HG03432 (cell line): ENCODE measurements around the gene MKNK1.

Experiments
- ATAC-seq: cut with Tn5 transposase; IDR thresholded peaks from one replicate; pipeline ENCODE4 v1.9.1; 2021; ENCODE audit warnings: mild to moderate bottlenecking, moderate library complexity; ENCODE audit not compliant: unreplicated experiment

Gene MKNK1

GRCh38 chr1:46619656-46620258, 15.7 kb upstream of the MKNK1 start:
- no peak for ATAC-seq

- no peak for ATAC-seq
Measured at GRCh38 chr1:46618754-46619415, 14.8 kb upstream of the MKNK1 start.

- ATAC-seq, result no peak
Measured at GRCh38 chr1:46617833-46618232, 13.8 kb upstream of the MKNK1 start.

GRCh38 chr1:46617108-46617800, 13.2 kb upstream of the MKNK1 start:
- ATAC-seq, result no peak

GRCh38 chr1:46616277-46617107, 12.4 kb upstream of the MKNK1 start, which contains the start of gene MOB3C:
MOB3C (minus strand) TSS chr1:46616811; CDS start chr1:46613321, 3,490 bp downstream.
- ATAC-seq, result peak; percentile 77

- ATAC-seq, result no peak
Measured at GRCh38 chr1:46615735-46616134, 11.7 kb upstream of the MKNK1 start.

GRCh38 chr1:46615088-46615487, 11.0 kb upstream of the MKNK1 start:
- ATAC-seq, result no peak

- ATAC-seq, result no peak
Measured at GRCh38 chr1:46614604-46614984, 10.5 kb upstream of the MKNK1 start.

- ATAC-seq, result peak; percentile 47
Measured at GRCh38 chr1:46613661-46614603, 9.9 kb upstream of the MKNK1 start.

- no peak for ATAC-seq
Measured at GRCh38 chr1:46612937-46613660, 9.0 kb upstream of the MKNK1 start.

- ATAC-seq, result no peak
Measured at GRCh38 chr1:46611691-46612221, 7.7 kb upstream of the MKNK1 start.

GRCh38 chr1:46607345-46608130, 3.5 kb upstream of the MKNK1 start:
- no peak for ATAC-seq

- no peak for ATAC-seq
Measured at GRCh38 chr1:46606255-46606965, 2.3 kb upstream of the MKNK1 start.

- ATAC-seq, result no peak
Measured at GRCh38 chr1:46605232-46605631, 1.2 kb upstream of the MKNK1 start.

GRCh38 chr1:46603481-46603857, 599 bp downstream of the MKNK1 start:
- ATAC-seq, result peak; percentile 4

GRCh38 chr1:46601257-46602007, 2.6 kb downstream of the MKNK1 start:
- no peak for ATAC-seq
